ENCODE data around the gene KCNRG. TPM values are rescaled to one million over a fixed set of nuclear protein-coding genes. Genes with fewer than 3 reads are reported as not detected.

Gene KCNRG
- total and polyA plus RNA-seq, 2 experiments from 2014 or later = 0.60 TPM; not detected in 1

DNA sequence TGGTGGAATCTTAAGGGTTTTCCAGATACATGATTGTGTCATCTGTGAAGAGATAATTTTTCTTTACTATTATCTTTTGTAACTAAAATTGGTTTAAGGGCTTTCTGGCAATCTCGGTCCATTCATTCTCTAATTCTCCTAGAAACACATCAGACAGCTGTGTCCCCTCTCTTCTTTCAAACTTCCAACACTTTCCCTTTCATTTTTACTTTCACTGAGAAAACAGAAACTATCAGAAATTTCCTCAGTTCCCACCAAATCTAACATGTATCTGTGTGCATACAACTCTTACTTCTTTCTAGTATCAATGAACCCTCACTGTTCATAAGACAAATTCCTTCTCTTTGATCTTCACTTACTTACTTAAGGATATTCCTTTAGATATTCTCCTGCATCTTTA, 40.2 kb downstream of the KCNRG start:
- Histone ChIP-seq H4K20me1 (replicated peaks; ENCODE audit: insufficient read depth) (no peaks in the 10 kb centered on the region), H3K4me1 (ENCODE audit: insufficient read depth) (no peaks in the 10 kb centered on the region), H3K27me3 (ENCODE audit: insufficient read depth) (no peaks in the 10 kb centered on the region), H3K79me2 (replicated peaks; ENCODE audit: insufficient read depth) (no peaks in the 10 kb centered on the region), H3K4me2 (no peak overlapping the region), H3K27ac (ENCODE audit: low read depth) (no peak overlapping the region), H2AFZ (no peak overlapping the region), H3K9me2 (ENCODE audit: insufficient read depth) (no peaks in the 10 kb centered on the region), H3K4me3 (no peak overlapping the region), H3K36me3 (ENCODE audit: insufficient read depth) (no peaks in the 10 kb centered on the region), H3F3A (replicated peaks; ENCODE audit: low read depth) (no peaks in the 10 kb centered on the region)
- ATAC-seq (no peak), DNase-seq (ENCODE audit: low spot score) (no peak)
- no peaks in the 10 kb centered on the region for H3K9me3 Mint-ChIP-seq
- no peaks in the 10 kb centered on the region for H3K4me1 Mint-ChIP-seq
- TF ChIP-seq, protein P1, sequence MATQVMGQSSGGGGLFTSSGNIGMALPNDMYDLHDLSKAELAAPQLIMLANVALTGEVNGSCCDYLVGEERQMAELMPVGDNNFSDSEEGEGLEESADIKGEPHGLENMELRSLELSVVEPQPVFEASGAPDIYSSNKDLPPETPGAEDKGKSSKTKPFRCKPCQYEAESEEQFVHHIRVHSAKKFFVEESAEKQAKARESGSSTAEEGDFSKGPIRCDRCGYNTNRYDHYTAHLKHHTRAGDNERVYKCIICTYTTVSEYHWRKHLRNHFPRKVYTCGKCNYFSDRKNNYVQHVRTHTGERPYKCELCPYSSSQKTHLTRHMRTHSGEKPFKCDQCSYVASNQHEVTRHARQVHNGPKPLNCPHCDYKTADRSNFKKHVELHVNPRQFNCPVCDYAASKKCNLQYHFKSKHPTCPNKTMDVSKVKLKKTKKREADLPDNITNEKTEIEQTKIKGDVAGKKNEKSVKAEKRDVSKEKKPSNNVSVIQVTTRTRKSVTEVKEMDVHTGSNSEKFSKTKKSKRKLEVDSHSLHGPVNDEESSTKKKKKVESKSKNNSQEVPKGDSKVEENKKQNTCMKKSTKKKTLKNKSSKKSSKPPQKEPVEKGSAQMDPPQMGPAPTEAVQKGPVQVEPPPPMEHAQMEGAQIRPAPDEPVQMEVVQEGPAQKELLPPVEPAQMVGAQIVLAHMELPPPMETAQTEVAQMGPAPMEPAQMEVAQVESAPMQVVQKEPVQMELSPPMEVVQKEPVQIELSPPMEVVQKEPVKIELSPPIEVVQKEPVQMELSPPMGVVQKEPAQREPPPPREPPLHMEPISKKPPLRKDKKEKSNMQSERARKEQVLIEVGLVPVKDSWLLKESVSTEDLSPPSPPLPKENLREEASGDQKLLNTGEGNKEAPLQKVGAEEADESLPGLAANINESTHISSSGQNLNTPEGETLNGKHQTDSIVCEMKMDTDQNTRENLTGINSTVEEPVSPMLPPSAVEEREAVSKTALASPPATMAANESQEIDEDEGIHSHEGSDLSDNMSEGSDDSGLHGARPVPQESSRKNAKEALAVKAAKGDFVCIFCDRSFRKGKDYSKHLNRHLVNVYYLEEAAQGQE (IDR thresholded peaks at IDR 0.05; ENCODE audit: unreplicated experiment) = no peak
- TF ChIP-seq POLR2AphosphoS5 (IDR thresholded peaks at IDR 0.05; ENCODE audit: low read depth) (no peak), ZNF331 (CRISPR knock-in tag; IDR thresholded peaks at IDR 0.05; ENCODE audit: low read depth) (no peak), EZH2phosphoT487 (IDR thresholded peaks at IDR 0.05; ENCODE audit: unreplicated experiment) (no peak), STAT1 (IDR thresholded peaks at IDR 0.05; ENCODE audit: unreplicated experiment) (no peak), JUNB (IDR thresholded peaks at IDR 0.05; ENCODE audit: unreplicated experiment) (no peak), ZNF114 (CRISPR knock-in tag; IDR thresholded peaks at IDR 0.05) (no peak), ETS1 (IDR thresholded peaks at IDR 0.05) (no peak), NANOG (IDR thresholded peaks at IDR 0.05; ENCODE audit: borderline replicate concordance) (no peak), EZH2 (IDR thresholded peaks at IDR 0.05; ENCODE audit: low read depth, unreplicated experiment) (no peak), CREB1 (CRISPR knock-in tag; IDR thresholded peaks at IDR 0.05; ENCODE audit: low read depth) (no peak)
- TF ChIP-seq, protein P2, sequence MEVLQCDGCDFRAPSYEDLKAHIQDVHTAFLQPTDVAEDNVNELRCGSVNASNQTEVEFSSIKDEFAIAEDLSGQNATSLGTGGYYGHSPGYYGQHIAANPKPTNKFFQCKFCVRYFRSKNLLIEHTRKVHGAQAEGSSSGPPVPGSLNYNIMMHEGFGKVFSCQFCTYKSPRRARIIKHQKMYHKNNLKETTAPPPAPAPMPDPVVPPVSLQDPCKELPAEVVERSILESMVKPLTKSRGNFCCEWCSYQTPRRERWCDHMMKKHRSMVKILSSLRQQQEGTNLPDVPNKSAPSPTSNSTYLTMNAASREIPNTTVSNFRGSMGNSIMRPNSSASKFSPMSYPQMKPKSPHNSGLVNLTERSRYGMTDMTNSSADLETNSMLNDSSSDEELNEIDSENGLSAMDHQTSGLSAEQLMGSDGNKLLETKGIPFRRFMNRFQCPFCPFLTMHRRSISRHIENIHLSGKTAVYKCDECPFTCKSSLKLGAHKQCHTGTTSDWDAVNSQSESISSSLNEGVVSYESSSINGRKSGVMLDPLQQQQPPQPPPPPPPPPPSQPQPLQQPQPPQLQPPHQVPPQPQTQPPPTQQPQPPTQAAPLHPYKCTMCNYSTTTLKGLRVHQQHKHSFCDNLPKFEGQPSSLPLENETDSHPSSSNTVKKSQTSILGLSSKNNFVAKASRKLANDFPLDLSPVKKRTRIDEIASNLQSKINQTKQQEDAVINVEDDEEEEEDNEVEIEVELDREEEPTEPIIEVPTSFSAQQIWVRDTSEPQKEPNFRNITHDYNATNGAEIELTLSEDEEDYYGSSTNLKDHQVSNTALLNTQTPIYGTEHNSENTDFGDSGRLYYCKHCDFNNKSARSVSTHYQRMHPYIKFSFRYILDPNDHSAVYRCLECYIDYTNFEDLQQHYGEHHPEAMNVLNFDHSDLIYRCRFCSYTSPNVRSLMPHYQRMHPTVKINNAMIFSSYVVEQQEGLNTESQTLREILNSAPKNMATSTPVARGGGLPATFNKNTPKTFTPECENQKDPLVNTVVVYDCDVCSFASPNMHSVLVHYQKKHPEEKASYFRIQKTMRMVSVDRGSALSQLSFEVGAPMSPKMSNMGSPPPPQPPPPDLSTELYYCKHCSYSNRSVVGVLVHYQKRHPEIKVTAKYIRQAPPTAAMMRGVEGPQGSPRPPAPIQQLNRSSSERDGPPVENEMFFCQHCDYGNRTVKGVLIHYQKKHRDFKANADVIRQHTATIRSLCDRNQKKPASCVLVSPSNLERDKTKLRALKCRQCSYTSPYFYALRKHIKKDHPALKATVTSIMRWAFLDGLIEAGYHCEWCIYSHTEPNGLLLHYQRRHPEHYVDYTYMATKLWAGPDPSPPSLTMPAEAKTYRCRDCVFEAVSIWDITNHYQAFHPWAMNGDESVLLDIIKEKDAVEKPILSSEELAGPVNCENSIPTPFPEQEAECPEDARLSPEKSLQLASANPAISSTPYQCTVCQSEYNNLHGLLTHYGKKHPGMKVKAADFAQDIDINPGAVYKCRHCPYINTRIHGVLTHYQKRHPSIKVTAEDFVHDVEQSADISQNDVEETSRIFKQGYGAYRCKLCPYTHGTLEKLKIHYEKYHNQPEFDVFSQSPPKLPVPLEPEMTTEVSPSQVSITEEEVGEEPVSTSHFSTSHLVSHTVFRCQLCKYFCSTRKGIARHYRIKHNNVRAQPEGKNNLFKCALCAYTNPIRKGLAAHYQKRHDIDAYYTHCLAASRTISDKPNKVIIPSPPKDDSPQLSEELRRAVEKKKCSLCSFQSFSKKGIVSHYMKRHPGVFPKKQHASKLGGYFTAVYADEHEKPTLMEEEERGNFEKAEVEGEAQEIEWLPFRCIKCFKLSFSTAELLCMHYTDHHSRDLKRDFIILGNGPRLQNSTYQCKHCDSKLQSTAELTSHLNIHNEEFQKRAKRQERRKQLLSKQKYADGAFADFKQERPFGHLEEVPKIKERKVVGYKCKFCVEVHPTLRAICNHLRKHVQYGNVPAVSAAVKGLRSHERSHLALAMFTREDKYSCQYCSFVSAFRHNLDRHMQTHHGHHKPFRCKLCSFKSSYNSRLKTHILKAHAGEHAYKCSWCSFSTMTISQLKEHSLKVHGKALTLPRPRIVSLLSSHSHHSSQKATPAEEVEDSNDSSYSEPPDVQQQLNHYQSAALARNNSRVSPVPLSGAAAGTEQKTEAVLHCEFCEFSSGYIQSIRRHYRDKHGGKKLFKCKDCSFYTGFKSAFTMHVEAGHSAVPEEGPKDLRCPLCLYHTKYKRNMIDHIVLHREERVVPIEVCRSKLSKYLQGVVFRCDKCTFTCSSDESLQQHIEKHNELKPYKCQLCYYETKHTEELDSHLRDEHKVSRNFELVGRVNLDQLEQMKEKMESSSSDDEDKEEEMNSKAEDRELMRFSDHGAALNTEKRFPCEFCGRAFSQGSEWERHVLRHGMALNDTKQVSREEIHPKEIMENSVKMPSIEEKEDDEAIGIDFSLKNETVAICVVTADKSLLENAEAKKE (CRISPR knock-in tag; IDR thresholded peaks at IDR 0.05) = no peak
- TF ChIP-seq, protein P3, sequence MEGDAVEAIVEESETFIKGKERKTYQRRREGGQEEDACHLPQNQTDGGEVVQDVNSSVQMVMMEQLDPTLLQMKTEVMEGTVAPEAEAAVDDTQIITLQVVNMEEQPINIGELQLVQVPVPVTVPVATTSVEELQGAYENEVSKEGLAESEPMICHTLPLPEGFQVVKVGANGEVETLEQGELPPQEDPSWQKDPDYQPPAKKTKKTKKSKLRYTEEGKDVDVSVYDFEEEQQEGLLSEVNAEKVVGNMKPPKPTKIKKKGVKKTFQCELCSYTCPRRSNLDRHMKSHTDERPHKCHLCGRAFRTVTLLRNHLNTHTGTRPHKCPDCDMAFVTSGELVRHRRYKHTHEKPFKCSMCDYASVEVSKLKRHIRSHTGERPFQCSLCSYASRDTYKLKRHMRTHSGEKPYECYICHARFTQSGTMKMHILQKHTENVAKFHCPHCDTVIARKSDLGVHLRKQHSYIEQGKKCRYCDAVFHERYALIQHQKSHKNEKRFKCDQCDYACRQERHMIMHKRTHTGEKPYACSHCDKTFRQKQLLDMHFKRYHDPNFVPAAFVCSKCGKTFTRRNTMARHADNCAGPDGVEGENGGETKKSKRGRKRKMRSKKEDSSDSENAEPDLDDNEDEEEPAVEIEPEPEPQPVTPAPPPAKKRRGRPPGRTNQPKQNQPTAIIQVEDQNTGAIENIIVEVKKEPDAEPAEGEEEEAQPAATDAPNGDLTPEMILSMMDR (conservative IDR thresholded peaks at IDR 0.05; ENCODE audit: low read depth in 2 of 2) = no peak
- no peak overlapping the region for H3K4me3 Mint-ChIP-seq
- H3K36me3 Mint-ChIP-seq (ENCODE audit: low read depth) = peaks cover 3% of the 10 kb centered on the region; the same call in 2 of the 3 replicates
- H3K27me3 Mint-ChIP-seq (ENCODE audit: insufficient read depth, low read depth, poor library complexity) = no peaks in the 10 kb centered on the region
- H3K27ac Mint-ChIP-seq = no peak overlapping the region
